Activated CD4-positive, alpha-beta T cell treated with anti-CD3 and anti-CD28 coated beads for 24 hours (primary cell): ENCODE measurements around the gene FBRSL1.

Source experiments
- DNase-seq, 2 donors: peaks; one replicate each; pipeline ENCODE4 v3.0.0-alpha.2; 2020; ENCODE audit warnings: low read depth in 2 of 2

Gene FBRSL1

GRCh38 chr12:132483208-132483607, 6.7 kb upstream of the FBRSL1 start:
- no peak for DNase-seq

DNA sequence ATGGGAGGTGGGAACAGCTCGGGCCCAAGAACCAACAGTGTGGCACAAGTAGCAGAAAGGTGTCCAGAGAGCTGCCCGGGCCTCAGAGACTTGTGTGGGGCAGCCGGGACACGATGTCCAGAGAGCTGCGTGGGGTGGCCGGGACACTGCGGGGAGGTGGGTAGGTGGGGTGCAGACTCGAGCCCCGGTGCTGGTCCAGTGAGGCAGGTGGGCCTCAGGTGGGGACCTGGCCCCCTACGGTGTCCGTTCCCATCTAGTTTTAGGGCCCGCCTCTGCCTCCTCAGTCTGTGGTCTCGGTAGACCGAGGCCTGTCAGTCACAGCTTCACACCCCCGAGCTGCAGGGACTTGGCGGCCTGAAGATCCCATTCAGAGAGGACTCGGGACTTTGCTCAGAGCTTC, 6.3 kb upstream of the FBRSL1 start:
- DNase-seq, result no peak

DNA sequence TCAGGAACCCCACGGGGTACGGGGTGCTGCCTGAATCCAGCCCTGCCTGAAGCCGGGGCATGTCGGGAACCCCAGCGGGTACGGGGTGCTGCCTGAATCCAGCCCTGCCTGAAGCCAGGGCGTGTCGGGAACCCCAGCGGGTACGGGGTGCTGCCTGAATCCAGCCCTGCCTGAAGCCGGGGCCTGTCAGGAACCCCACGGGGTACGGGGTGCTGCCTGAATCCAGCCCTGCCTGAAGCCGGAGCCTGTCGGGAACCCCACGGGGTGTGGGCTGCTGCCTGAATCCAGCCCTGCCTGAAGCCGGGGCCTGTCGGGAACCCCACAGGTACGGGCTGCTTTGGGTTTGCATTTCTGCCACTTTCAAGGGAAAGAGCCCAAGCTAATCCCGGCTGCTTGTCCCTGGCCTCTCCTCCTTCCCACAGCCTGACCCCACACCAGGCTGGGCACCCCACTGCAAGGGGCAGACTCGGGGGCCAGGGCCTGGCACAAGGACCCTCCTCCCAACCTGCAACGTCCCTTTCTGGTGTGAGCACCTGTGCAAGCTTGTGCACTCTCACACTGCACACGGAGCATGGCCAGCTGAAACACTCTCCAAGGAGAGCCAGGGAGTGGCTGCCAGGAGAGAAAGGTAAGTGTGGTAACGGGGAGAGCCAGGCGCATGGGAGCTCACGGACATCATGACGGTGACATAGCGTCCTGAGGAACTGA, 5.6 kb upstream of the FBRSL1 start:
- no peak for DNase-seq

- DNase-seq, result no peak
Measured at GRCh38 chr12:132484891-132485441, 5.0 kb upstream of the FBRSL1 start.

GRCh38 chr12:132485619-132486018, 4.3 kb upstream of the FBRSL1 start:
- no peak for DNase-seq

DNA sequence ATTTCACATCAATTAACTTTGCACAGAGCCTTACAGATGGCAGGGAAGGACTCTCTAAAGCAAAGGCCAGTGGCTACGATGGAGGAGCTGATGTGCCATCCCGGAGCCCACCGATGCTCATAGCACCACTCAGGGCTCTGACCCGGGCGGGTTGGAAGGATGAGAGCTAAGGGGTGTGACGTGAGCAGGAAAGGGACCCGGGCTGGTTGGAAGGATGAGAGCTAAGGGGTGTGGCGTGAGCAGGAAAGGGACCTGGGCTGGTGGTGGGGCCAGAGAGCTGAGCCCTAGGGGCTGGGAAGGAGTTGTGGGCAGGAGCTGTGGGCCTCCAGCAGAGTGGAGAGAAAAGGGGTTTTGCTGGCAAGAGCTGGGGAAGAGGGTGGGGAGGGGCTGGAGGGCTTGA, 3.8 kb upstream of the FBRSL1 start:
- DNase-seq, result no peak

- DNase-seq, result no peak
Measured at GRCh38 chr12:132486576-132486975, 3.4 kb upstream of the FBRSL1 start.

GRCh38 chr12:132487311-132487741, 2.6 kb upstream of the FBRSL1 start:
- no peak for DNase-seq

GRCh38 chr12:132488127-132489077, 1.5 kb upstream of the FBRSL1 start:
- no peak for DNase-seq

DNA sequence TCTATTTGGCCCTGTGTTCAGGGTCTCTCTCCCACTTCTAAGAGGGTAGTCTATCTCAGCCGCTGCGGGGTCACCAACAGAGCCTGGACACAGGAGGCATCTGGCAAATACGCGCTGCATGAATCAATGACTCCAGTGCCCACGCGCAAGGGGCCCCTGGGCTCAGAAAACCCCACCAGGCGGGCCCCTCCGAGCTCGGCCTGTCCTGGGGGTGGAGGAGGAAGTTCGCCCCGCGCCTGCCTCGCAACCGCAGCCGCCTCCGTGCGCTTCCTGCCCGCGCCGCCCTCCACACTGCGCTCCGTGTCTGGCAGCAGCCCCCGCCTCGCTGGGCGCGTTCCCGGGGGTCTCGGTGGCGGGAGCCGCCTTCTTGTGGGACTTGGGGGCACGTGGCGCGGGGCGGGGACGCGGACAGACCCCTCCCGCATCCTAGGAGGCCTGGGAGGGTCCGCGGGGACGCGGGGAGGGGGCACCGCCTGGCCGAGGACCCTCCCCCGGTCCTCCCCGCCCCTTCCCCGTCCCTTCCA, 811 bp upstream of the FBRSL1 start:
- peak; percentile 27 to 31 for DNase-seq

DNA sequence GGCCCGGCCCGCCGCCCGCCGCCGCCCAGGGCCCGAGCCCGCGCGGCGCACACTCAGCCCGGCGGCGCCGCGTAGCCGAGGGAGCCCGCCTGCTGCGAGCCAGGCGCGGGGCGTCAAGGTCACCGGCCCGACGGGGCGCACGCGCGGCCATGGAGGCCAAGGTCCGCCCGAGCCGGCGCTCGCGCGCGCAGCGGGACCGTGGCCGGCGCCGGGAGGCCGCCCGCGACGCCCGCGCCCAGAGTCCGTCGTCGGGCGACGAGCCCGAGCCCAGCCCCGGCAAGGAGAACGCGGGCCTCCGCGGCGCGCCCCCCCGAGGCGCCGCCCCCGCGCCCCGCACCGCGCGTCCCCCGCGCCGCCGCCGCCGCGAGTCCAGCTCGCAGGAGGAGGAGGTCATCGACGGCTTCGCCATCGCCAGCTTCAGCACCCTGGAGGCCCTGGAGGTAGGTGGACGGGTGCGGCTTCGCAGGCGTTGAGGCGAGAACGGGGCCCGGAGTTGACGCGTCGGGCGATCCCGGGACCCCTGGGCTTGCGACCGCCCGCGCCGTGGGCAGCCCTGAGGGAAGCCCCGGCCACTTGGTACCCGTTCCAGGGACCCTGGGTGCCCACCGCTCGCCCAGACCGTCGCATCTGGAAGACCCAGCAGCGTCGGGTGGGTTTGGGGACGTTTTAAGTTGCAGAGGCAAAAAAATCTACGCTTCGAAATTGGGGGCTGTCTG, 629 bp downstream of the FBRSL1 start:
- DNase-seq, result no peak

- no peak for DNase-seq
Measured at GRCh38 chr12:132491138-132491663, 1.2 kb downstream of the FBRSL1 start.

DNA sequence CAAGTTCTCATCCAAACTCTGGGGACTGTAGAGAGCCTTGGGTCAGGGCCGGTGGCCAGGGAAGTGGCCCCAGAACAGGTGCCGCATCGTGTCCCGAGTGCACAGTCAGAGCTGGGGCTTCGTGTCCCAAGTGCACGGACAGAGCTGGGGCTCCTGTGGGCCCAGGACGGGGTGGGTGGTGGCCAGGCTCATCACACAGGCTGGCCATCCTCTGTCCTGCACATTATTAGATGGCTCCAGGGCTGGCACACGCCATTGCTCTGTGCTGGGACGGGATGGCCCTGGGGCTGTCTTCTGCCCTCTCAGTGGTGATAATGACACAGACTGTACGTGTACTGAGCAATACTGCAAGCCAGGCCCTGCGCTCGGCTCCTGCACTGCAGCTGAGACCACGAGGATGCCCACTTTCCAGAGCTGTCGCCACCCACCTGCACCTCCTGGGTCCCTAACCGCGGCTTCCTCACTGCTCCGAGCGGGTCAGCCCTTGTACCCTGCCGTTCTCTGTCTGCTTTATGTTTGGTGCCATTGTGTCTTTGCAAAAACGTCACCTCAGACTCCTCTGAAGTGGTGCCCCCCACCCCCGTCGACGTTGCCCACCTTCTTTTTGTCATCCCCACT, 1.9 kb downstream of the FBRSL1 start:
- no peak for DNase-seq

- DNase-seq, result no peak
Measured at GRCh38 chr12:132492522-132492921, 2.6 kb downstream of the FBRSL1 start.

GRCh38 chr12:132492951-132493350, 3.0 kb downstream of the FBRSL1 start:
- DNase-seq, result no peak

DNA sequence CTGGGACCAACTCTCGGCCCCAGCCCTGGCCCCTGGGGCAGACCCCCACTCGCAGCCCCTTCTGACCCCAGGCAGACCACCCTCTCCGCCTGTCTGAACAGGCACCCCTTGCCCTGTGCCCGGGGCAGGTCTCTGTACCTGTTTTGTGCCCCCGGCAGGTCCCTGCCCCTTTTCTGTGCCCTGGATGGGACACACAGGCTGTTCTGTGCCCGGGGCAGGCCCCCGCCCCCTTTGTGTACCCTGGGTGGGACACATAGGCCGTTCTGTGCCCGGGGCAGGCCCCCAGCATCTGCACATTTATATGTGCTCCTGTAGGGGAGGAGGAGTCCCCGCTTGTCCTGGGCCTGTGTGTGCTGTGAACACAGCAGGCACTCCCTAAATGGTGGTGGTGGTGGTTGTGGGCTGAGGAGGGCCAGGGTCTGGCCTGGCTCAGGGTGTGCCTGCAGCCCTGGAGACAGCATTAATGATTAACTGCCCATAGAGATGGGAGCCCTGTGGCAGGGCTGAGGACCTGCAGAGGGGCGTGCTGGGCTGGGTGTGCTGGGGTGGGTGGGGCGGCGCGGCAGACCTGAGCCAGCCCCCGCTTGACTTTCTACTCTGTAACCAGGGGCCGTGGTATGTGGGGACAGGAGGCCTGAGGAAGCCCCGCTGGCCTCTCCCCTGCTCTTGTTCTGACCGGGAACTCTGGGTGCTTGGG, 3.7 kb downstream of the FBRSL1 start:
- DNase-seq, result no peak

DNA sequence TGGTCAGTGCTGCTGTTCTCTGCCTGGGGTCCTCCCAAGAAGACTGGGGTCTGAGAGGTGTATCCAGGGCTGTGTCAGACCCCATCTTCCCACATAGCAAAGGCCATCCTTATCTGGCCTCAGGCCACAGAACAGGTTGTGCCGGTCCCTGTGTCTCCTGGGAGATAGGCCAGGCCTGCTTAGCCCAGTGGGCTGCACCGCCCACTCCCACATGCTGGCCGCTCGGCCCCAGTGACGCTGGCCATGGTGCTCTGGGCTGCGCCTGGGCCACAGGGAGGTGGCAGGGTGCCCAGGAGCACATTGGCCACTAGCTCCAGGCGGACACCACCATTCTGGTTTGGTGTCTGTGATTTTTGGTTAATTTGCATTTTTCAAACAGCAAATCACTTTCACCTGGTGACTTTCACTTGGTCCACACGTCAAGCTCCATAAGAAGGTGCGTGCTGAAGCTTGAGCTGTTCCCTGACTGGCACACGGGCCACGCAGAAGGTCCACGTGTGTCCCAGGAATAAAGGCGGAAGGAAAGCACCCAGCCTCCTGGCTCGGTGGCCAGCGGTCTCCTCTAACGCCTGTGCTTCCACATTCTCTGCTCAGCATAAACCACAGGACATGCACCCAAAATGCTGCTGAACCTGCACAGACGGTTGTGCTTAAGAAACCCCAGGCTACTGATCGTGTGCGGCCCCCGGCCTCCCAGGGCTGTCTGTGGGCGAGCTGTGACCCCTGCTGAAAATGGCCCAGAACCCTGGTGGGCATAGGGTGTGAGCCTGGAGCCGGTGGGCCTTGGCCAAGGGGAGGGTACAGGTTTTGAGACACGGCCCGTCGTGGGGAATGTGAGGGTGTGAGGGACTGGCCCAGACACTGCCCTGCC, 4.6 kb downstream of the FBRSL1 start:
- no peak for DNase-seq

GRCh38 chr12:132495165-132495544, 5.2 kb downstream of the FBRSL1 start:
- DNase-seq, result no peak

GRCh38 chr12:132495629-132496357, 5.8 kb downstream of the FBRSL1 start:
- no peak for DNase-seq
